ENCODE results near the gene MXI1. TPM values are rescaled to one million over a fixed set of nuclear protein-coding genes. Genes with fewer than 3 reads are reported as not detected.

The MXI1 gene
- polyA plus RNA-seq, 1 experiment, result 17.3 TPM

DNA sequence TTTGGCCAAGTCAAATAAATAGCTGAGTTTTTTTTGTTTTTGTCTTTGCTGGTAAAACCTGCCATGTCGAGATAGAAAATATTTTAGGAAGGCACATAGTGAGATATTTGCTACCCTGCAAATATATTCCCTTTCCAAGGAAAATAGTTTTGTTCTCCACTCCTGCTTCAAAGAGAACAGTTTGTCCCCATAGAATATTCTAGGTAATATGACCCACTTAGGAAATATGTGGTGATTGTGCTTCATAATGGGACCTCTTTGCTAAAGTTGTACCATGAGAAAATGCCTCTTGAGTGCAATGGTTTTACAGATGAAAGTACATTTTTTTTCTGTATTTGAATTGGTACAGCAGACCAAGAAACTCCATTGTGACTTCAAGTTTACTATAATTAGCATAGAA, 55.8 kb downstream of the MXI1 start:
- Histone ChIP-seq H3K9me3 (ENCODE audit: control insufficient read depth, insufficient read depth, low read length) (no peaks in the 10 kb centered on the region), H3K27me3 (ENCODE audit: control insufficient read depth, insufficient read depth, low read length) (no peaks in the 10 kb centered on the region), H3K27ac (ENCODE audit: low read depth, low read length) (no peak overlapping the region), H3K4me3 (ENCODE audit: low read depth, low read length) (no peak overlapping the region)
- TF ChIP-seq, protein P1, sequence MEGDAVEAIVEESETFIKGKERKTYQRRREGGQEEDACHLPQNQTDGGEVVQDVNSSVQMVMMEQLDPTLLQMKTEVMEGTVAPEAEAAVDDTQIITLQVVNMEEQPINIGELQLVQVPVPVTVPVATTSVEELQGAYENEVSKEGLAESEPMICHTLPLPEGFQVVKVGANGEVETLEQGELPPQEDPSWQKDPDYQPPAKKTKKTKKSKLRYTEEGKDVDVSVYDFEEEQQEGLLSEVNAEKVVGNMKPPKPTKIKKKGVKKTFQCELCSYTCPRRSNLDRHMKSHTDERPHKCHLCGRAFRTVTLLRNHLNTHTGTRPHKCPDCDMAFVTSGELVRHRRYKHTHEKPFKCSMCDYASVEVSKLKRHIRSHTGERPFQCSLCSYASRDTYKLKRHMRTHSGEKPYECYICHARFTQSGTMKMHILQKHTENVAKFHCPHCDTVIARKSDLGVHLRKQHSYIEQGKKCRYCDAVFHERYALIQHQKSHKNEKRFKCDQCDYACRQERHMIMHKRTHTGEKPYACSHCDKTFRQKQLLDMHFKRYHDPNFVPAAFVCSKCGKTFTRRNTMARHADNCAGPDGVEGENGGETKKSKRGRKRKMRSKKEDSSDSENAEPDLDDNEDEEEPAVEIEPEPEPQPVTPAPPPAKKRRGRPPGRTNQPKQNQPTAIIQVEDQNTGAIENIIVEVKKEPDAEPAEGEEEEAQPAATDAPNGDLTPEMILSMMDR (IDR thresholded peaks at IDR 0.05; ENCODE audit: low read depth, low read length), result no peak
- CTCF ChIA-PET, result interaction anchor here (0.6 to 2.3 kb wide), 3 partner anchors 16 to 125 kb away, joined by 4 to 10 read pairs (median 7); no protein-coding TSS in a partner anchor
- POLR2A ChIA-PET, result no interaction called here
- DNase-seq (ENCODE audit: low read depth, low spot score), result no peak

DNA sequence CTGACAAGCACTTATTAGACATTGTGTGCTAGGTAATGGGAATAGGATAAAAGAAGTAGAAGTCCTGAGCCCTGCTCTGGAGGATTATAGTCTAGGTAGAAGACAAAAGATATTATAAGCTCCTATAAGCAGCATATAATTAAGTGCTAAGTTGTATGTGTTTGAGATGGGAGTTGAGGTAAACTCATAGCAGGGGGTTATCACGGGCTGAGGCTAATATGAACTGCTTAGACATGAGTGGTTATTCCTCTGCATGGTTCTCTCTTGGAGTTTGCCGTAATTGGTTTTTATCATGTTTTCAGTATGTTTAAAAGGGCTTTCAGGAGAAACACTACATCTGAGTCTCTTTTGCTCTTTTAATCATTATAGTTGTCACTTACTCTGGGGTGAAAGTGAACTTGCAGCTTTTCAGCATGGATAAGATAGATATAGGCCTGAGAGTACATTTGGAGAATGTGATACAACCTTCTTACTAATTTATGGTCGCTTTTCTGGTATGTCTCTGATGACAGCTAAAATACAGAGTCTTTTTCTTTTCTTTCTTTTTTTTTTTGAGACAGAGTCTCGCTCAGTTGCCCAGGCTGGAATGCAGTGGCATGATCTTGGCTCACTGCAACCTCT, 58.3 kb downstream of the MXI1 start:
- Histone ChIP-seq H3K4me3 (ENCODE audit: low read depth, low read length) (no peak overlapping the region), H3K27me3 (ENCODE audit: control insufficient read depth, insufficient read depth, low read length) (no peaks in the 10 kb centered on the region), H3K27ac (ENCODE audit: low read depth, low read length) (no peak overlapping the region), H3K9me3 (ENCODE audit: control insufficient read depth, insufficient read depth, low read length) (no peaks in the 10 kb centered on the region)
- DNase-seq (ENCODE audit: low read depth, low spot score), result no peak
- CTCF ChIA-PET, result interaction anchor here (1.2 kb wide), 1 partner anchor 13 kb away, joined by 4 read pairs; no protein-coding TSS in a partner anchor
- POLR2A ChIA-PET, result no interaction called here
- TF ChIP-seq, protein P1 (IDR thresholded peaks at IDR 0.05; ENCODE audit: low read depth, low read length), result no peak

- H3K4me3 ChIP-seq (ENCODE audit: low read depth, low read length), result no peak overlapping the region
- ChIA-PET CTCF (interaction anchor here (1.9 kb wide), 1 partner anchor 129 kb away, joined by 7 read pairs; no protein-coding TSS in a partner anchor), POLR2A (no interaction called here)
- H3K9me3 ChIP-seq (ENCODE audit: control insufficient read depth, insufficient read depth, low read length), result no peaks in the 10 kb centered on the region
- TF ChIP-seq, protein P1 (IDR thresholded peaks at IDR 0.05; ENCODE audit: low read depth, low read length), result no peak
- H3K27me3 ChIP-seq (ENCODE audit: control insufficient read depth, insufficient read depth, low read length), result no peaks in the 10 kb centered on the region
- no peak for DNase-seq (ENCODE audit: low read depth, low spot score)
- H3K27ac ChIP-seq (ENCODE audit: low read depth, low read length), result no peak overlapping the region
Measured at GRCh38 chr10:110267276-110267675, 59.9 kb downstream of the MXI1 start.

DNA sequence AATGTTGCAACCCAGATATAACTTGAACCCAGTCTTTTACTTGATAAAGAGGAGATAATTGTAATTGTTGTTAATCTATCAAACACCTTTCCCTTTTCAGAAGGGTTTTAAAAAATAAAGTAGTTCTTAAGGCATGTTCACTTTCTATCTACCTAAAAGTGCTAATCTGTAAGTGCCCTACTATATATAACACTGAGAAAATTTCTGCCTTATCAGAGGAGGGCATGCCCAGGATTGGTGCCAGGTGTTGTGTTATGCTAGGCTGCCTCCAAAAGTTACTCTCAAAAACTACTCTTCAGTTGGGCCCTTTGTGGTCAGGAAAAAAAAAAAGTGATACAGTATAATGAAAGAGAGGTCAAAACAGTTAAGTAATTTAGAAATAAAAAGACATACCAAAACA, 61.0 kb downstream of the MXI1 start:
- Histone ChIP-seq H3K27ac (ENCODE audit: low read depth, low read length) (no peak overlapping the region), H3K4me3 (ENCODE audit: low read depth, low read length) (no peak overlapping the region), H3K27me3 (ENCODE audit: control insufficient read depth, insufficient read depth, low read length) (no peaks in the 10 kb centered on the region), H3K9me3 (ENCODE audit: control insufficient read depth, insufficient read depth, low read length) (no peaks in the 10 kb centered on the region)
- CTCF ChIA-PET, result interaction anchor here (1.4 to 2.5 kb wide), 3 partner anchors 10 to 131 kb away, joined by 6 to 14 read pairs (median 7); no protein-coding TSS in a partner anchor
- TF ChIP-seq, protein P1 (IDR thresholded peaks at IDR 0.05; ENCODE audit: low read depth, low read length), result no peak
- DNase-seq (ENCODE audit: low read depth, low spot score), result no peak
- POLR2A ChIA-PET, result no interaction called here

- no peaks in the 10 kb centered on the region for H3K9me3 ChIP-seq (ENCODE audit: control insufficient read depth, insufficient read depth, low read length)
- TF ChIP-seq, protein P1 (IDR thresholded peaks at IDR 0.05; ENCODE audit: low read depth, low read length), result no peak
- ChIA-PET CTCF (interaction anchor here (1.4 to 2.5 kb wide), 4 partner anchors 10 to 385 kb away, joined by 5 to 22 read pairs (median 10); no protein-coding TSS in a partner anchor), POLR2A (no interaction called here)
- DNase-seq (ENCODE audit: low read depth, low spot score), result no peak
- H3K27me3 ChIP-seq (ENCODE audit: control insufficient read depth, insufficient read depth, low read length), result no peaks in the 10 kb centered on the region
- no peak overlapping the region for H3K27ac ChIP-seq (ENCODE audit: low read depth, low read length)
- no peak overlapping the region for H3K4me3 ChIP-seq (ENCODE audit: low read depth, low read length)
Measured at GRCh38 chr10:110268971-110269370, 61.6 kb downstream of the MXI1 start.
